Osteoblast (primary cell): ENCODE data around the gene IGF2BP2. TPM values are rescaled to one million over a fixed set of nuclear protein-coding genes. Genes with fewer than 3 reads are reported as not detected.
A peak's percentile ranks its signal among the peaks of the same experiment; 100 is the strongest.

Experiments
- DNase-seq: peaks from one replicate; pipeline ENCODE4 v3.0.0; 2011; ENCODE audit warnings: low spot score, mixed read lengths; ENCODE audit not compliant: insufficient read length; ENCODE audit errors: missing footprints
- H2AFZ ChIP-seq: 2 replicates; pipeline ENCODE4 v1.6.0; 2011; ENCODE audit warnings: mild to moderate bottlenecking, low read length
- H3K27ac ChIP-seq: 2 replicates; pipeline ENCODE4 v1.5.1; 2011; ENCODE audit warnings: mild to moderate bottlenecking, low read depth, low read length, moderate library complexity
- H3K27me3 ChIP-seq: 2 replicates; pipeline ENCODE4 v1.6.0; 2012; ENCODE audit warnings: mild to moderate bottlenecking, control low read depth, inconsistent platforms, low read length, moderate library complexity; ENCODE audit not compliant: insufficient read depth
- H3K36me3 ChIP-seq: 2 replicates; pipeline ENCODE4 v1.5.1; 2011; ENCODE audit warnings: mild to moderate bottlenecking, low read length, control low read depth, moderate library complexity; ENCODE audit not compliant: insufficient read depth
- H3K4me1 ChIP-seq: 2 replicates; pipeline ENCODE4 v1.5.1; 2011; ENCODE audit warnings: mild to moderate bottlenecking, low read length, control low read depth, moderate library complexity; ENCODE audit not compliant: insufficient read depth
- H3K4me2 ChIP-seq: 2 replicates; pipeline ENCODE4 v1.6.0; 2011; ENCODE audit warnings: mild to moderate bottlenecking, low read length; ENCODE audit not compliant: insufficient read depth
- H3K4me3 ChIP-seq: fragments of 200-600 bp; sonication (generic); 3 replicates; pipeline ENCODE4 v1.5.1; 2012; ENCODE audit warnings: mild to moderate bottlenecking, low read length, inconsistent platforms; ENCODE audit not compliant: insufficient read depth
- H3K79me2 ChIP-seq: 2 replicates; pipeline ENCODE4 v1.6.0; 2012; ENCODE audit warnings: mild to moderate bottlenecking, low read length, control low read depth, inconsistent platforms; ENCODE audit not compliant: insufficient read depth
- H3K9me3 ChIP-seq: 2 replicates; pipeline ENCODE4 v1.5.1; 2011; ENCODE audit warnings: low read depth, low read length, control low read depth
- H4K20me1 ChIP-seq: 2 replicates; pipeline ENCODE4 v1.6.0; 2012; ENCODE audit warnings: mild to moderate bottlenecking, low read length, control low read depth; ENCODE audit not compliant: insufficient read depth
- total RNA-seq: library from RNA; depleted of rRNA; stranded (reverse); fragments of >200 nt; gene quantifications from 2 replicates; pipeline ENCODE4 v1.2.3, GENCODE V29; 2012
- TF ChIP-seq, protein P1 (sequence below): IDR thresholded peaks from 2 replicates; pipeline ENCODE4 v1.5.1; 2011; ENCODE audit warnings: mild to moderate bottlenecking, low read depth, low read length, moderate library complexity; ENCODE audit errors: extremely low read depth

Gene IGF2BP2
- total RNA-seq, 1 donor = 81.8 TPM

- Histone ChIP-seq H3K27me3 (no peaks in the 10 kb centered on the region), H3K27ac (peak overlapping the region; percentile 14), H3K36me3 (no peaks in the 10 kb centered on the region), H4K20me1 (peaks cover 13% of the 10 kb centered on the region), H3K4me2 (no peak overlapping the region), H3K4me1 (peaks cover 64% of the 10 kb centered on the region), H3K4me3 (no peak overlapping the region), H3K9me3 (no peaks in the 10 kb centered on the region), H3K79me2 (peaks cover 73% of the 10 kb centered on the region), H2AFZ (no peak overlapping the region)
- peak; percentile 88 for DNase-seq
- TF ChIP-seq, protein P1, sequence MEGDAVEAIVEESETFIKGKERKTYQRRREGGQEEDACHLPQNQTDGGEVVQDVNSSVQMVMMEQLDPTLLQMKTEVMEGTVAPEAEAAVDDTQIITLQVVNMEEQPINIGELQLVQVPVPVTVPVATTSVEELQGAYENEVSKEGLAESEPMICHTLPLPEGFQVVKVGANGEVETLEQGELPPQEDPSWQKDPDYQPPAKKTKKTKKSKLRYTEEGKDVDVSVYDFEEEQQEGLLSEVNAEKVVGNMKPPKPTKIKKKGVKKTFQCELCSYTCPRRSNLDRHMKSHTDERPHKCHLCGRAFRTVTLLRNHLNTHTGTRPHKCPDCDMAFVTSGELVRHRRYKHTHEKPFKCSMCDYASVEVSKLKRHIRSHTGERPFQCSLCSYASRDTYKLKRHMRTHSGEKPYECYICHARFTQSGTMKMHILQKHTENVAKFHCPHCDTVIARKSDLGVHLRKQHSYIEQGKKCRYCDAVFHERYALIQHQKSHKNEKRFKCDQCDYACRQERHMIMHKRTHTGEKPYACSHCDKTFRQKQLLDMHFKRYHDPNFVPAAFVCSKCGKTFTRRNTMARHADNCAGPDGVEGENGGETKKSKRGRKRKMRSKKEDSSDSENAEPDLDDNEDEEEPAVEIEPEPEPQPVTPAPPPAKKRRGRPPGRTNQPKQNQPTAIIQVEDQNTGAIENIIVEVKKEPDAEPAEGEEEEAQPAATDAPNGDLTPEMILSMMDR = peak; percentile 78
These were observed 90.7 kb downstream of the IGF2BP2 start for GRCh38 chr3:185733980-185734724.

GRCh38 chr3:185732782-185733181, 92.1 kb downstream of the IGF2BP2 start:
- no peaks in the 10 kb centered on the region for H3K9me3 ChIP-seq
- no peaks in the 10 kb centered on the region for H3K36me3 ChIP-seq
- H3K4me2 ChIP-seq = peak overlapping the region; percentile 35
- H3K4me1 ChIP-seq = peaks cover 64% of the 10 kb centered on the region
- peak; percentile 87 for DNase-seq
- no peak overlapping the region for H2AFZ ChIP-seq
- no peaks in the 10 kb centered on the region for H3K27me3 ChIP-seq
- TF ChIP-seq, protein P1 = no peak
- H3K4me3 ChIP-seq = no peak overlapping the region
- H3K79me2 ChIP-seq = peaks cover 65% of the 10 kb centered on the region
- peaks cover 10% of the 10 kb centered on the region for H4K20me1 ChIP-seq
- H3K27ac ChIP-seq = peak overlapping the region; percentile 79

- H3K9me3 ChIP-seq = no peaks in the 10 kb centered on the region
- peaks cover 54% of the 10 kb centered on the region for H3K4me1 ChIP-seq
- peak overlapping the region; percentile 89 for H3K27ac ChIP-seq
- H3K4me3 ChIP-seq = no peak overlapping the region
- peaks cover 64% of the 10 kb centered on the region for H3K79me2 ChIP-seq
- peaks cover 4% of the 10 kb centered on the region for H3K36me3 ChIP-seq
- H2AFZ ChIP-seq = no peak overlapping the region
- TF ChIP-seq, protein P1 = no peak
- no peaks in the 10 kb centered on the region for H4K20me1 ChIP-seq
- H3K27me3 ChIP-seq = no peaks in the 10 kb centered on the region
- no peak for DNase-seq
- no peak overlapping the region for H3K4me2 ChIP-seq
These were observed 94.3 kb downstream of the IGF2BP2 start for GRCh38 chr3:185730550-185730949.

DNA sequence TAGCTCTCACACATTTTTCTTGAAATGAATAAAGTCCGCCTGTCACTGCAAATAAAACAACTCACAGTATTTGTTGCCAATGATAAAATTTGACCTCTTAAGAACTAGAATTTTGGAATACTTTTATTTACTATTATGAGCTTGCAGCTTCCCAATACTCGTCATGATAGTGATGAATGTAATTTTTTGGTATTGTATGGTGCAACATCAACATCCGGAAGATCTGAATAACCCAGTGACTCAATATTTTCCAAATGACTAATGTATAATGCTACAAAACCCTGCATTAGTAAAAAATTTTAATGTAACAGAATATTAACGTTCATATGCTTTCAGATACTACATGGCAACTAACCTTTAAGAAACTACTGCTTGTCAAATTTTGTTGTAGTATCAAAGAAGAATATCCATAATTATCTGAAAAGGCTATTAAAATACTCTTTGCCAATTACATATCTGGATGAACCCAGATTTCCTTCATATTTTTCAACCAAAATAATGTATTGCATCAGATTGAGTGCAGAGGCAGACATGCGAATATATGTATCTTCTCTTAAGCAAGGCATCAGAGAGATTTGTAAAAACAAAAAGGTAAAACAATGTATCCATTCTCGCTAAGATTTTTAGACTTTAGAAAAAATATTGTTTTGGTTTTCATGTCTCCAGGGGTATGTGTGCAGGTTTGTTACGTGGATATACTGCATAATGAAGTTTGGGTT, 95.3 kb downstream of the IGF2BP2 start:
- H4K20me1 ChIP-seq = no peaks in the 10 kb centered on the region
- TF ChIP-seq, protein P1 = no peak
- no peak overlapping the region for H2AFZ ChIP-seq
- H3K4me1 ChIP-seq = peaks cover 57% of the 10 kb centered on the region
- H3K4me2 ChIP-seq = peak overlapping the region; percentile 65
- peaks cover 67% of the 10 kb centered on the region for H3K79me2 ChIP-seq
- no peaks in the 10 kb centered on the region for H3K27me3 ChIP-seq
- H3K9me3 ChIP-seq = no peaks in the 10 kb centered on the region
- H3K27ac ChIP-seq = peak overlapping the region; percentile 89
- DNase-seq = peak; percentile 84
- peak overlapping the region; percentile 26 for H3K4me3 ChIP-seq
- H3K36me3 ChIP-seq = peaks cover 4% of the 10 kb centered on the region
